Lower leg skin (tissue), 3 donors: ENCODE data around the gene NMB.

Experiments
- POLR2A ChIP-seq, 2 donors: fragments of 450-650 bp; IDR thresholded peaks; one replicate each; pipeline ENCODE4 v1.6.1; 2016 to 2017; ENCODE audit warnings: antibody characterized with exemption in 2 of 2, mild to moderate bottlenecking in 1 of 2, moderate library complexity in 1 of 2
- TF ChIP-seq, protein P1 (sequence below), 3 donors: fragments of 450-650 bp; IDR thresholded peaks; one replicate each; pipeline ENCODE4 v1.5.1; 2016; ENCODE audit warnings: antibody characterized with exemption in 3 of 3, mild to moderate bottlenecking in 3 of 3, moderate library complexity in 2 of 3

DNA sequence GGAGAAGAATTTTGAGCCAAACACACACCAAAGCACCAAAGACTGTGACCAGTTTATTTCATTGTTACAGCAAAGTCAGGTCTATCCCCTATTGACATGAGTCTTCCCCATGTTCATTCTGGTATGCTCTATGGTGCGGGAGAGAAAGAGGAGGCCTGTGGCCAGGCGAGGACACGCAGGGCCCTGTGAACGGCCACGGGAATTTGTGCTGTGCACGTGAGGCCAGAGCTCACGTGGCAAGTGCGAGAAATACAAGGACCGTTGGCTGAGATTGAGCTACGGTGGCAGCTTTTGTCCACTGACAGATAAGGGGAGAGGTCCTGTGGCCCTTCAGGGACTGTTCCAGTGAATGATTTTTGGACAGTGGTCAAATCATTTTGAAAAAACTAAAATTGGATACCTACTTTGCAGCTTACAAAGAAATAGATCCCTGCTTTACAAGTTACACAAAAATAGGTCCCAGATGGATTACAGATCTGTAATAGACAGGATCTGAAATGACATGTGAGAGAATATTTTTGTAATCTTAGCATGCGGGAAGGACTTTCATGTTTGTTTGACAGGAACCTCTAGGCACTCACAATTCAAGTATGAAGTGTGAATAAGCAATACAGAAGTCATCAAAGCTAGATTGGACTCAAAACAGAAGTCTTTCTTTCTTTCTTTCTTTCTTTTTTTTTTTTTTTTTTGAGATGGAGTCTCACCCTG, 48.0 kb downstream of the NMB start:
- TF ChIP-seq, protein P1, sequence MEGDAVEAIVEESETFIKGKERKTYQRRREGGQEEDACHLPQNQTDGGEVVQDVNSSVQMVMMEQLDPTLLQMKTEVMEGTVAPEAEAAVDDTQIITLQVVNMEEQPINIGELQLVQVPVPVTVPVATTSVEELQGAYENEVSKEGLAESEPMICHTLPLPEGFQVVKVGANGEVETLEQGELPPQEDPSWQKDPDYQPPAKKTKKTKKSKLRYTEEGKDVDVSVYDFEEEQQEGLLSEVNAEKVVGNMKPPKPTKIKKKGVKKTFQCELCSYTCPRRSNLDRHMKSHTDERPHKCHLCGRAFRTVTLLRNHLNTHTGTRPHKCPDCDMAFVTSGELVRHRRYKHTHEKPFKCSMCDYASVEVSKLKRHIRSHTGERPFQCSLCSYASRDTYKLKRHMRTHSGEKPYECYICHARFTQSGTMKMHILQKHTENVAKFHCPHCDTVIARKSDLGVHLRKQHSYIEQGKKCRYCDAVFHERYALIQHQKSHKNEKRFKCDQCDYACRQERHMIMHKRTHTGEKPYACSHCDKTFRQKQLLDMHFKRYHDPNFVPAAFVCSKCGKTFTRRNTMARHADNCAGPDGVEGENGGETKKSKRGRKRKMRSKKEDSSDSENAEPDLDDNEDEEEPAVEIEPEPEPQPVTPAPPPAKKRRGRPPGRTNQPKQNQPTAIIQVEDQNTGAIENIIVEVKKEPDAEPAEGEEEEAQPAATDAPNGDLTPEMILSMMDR (IDR thresholded peaks at IDR 0.05), result no peak
- TF ChIP-seq POLR2A (IDR thresholded peaks at IDR 0.05), result no peak
